GM21786 (cell line): Measurements from ENCODE around the gene CIB4.

ENCODE experiments used
- ATAC-seq: cut with Tn5 transposase; IDR thresholded peaks from one replicate; pipeline ENCODE4 v1.9.1; 2021; ENCODE audit not compliant: unreplicated experiment

The CIB4 gene

DNA sequence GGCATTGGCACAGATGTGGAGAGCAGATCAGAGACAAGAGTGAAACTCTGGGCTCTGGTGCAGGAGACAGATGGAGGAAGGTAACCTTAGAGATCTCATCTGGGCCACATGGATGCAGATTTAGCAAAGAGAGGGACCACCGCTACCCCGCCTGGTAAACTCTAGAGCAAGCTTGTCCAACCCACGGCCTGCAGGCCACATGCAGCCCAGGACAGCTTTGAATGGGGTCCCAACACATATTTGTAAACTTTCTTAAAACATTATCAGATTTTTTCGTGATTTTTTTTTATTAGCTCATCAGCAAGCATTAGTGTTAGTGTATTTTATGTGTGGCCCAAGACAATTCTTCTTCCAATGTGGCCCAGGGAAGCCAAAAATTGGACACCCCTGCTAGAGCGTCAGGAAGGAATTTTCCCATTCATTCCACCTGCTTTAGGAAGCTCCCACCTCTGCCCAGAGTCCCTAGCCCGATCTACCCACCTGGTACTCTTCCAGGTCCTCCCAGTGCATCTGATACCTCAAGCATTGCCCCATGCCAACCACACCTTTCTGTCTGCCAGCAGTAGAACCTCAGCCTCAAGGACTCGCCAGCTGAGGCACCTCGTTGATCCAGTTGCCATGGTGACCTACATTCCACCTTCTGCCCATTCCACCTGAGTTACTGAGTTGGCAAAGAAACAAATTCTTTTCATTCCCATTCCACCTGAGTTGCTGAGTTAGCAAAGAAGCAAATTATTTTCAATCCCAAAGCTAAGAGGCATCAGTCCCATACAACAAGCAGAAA, at the start of gene CIB4:
CIB4 (minus strand) TSS at position 586 of the 784 bp plus-strand sequence; CDS start at position 534, 52 bp downstream.
- no peak for ATAC-seq

DNA sequence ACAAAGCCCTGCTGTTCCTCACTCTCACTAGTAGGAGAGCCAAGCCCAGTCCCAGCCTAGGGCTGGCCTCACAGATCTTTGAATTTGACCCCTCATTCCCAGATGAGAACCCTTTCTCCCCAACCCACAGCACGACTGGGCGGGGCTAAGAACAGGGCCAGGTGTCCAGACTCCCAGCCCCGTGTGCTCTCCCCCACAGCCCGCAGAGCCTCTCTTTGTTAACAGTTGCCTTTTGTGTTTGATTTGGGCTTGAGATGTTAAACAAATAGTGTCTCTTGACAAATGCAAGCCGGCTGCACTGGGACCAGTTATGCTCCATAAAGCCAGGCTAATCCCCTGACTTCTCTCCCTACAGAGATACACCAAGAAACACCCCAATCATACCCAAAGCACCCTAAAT, 46.6 kb upstream of the CIB4 start:
- ATAC-seq: no peak

DNA sequence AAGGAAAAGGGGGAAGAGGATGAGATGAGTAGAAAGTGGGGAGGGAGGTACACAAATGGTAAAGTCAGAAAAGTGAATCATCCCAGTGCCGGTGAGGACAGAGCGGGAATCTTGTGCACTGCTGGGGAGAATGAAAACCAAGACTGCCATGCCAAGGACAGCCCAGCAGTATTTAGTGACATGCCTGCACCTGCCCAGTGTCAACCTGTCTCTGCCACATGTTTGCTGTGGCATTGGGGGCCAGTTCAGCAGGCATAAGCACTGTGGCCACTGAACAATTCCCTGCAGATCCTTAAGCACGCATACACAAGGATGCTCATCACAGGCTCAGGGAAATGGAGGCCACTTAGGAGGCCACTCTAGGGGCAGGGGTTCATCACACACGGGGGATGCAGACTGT, 46.2 kb upstream of the CIB4 start:
- ATAC-seq: no peak

DNA sequence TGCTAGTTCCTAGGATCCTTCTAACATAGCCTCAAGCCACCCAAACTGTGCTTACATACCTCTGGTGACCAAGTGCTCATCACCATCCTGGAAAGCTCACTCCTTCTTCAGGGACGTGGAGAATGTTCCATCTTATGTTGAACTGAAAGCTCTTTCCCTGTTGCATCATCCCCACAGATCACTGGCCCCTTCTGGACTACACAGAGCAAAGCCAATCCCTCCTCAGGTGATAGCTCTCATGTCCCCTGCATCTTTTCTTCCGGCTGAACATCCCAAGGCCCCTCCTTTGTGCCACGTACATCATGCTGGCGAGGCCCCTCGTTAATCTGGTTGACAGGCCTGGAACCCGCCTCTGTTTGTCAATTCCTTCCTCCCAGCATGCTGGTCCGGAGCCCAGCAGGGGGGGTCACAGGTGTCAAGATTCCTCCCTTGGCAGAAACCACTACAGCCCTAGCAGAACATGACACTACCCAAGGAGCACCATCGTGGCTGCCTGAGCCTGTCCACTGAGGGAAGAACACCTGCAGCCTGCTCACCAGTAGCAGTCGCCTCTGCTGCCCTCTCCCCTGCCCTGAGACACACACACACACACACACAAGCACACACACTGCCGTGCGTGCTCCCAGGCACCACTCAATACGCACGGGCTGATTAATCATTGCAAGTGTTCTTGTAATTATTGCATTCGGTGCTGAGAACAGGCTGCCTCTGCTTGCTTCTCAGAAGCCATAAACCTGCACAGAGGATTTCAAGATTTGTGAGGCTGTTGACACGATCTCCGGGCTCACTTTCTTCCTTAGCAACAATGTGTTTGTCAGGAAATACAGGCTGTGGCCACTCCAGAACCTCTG, 45.0 kb upstream of the CIB4 start:
- ATAC-seq: no peak

DNA sequence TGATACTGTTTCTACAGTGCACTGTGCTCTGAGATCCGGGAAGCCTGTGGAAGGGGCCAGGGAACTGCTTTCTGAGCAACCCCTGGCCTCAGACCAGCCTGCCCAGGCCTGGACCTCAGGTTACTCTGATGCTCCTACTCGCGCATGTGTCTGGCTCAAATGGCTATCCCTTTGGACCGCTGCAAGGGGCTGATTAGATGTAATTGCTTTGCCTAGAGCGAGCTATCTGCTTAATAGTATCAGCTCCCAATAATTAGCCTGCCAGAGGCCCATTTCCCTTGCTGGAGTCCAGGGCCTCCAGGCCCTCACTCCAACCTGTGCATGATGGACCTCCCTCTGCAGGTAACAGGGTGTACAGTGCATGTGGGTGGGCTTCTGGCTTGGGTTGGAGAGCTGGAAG, 44.2 kb upstream of the CIB4 start:
- no peak for ATAC-seq

DNA sequence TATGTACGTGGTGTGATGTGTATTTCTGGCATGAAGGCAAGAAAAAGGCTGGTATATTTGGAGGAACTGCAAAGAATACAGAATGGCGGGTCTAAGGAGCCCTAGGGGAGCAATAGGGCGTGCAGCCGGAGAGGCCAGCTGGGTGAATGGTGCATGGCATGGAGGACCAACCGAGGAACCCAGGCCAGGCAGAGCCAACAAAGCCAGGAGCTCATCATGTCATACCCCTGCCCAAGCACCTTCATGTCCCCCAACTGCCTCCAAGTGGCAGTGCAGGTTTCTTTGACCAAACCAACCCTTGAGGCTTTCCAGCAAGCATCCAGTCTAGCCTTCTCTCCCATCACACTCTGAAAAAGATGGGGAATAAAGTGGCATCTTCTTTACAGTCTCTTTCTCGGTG, 42.4 kb upstream of the CIB4 start:
- ATAC-seq: no peak

DNA sequence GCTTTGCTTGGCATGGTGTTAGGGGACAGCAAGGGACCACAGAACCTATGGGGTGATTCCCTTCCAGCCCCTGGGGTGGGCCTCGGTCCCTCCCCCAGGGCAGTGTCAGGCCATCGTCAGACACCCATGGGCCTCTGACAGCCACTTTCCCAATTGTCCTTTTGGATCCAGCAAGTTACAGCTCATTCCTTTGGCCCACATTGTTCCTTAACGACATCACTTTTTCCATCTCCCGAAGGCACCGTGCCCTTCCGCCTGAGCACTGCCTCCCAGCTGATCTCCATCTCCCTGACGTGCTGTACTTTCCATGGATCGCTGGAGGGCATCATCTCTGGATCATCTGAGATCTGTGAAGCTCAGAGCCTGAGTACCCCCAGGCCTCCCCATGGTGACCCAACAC, 41.0 kb upstream of the CIB4 start:
- no peak for ATAC-seq

DNA sequence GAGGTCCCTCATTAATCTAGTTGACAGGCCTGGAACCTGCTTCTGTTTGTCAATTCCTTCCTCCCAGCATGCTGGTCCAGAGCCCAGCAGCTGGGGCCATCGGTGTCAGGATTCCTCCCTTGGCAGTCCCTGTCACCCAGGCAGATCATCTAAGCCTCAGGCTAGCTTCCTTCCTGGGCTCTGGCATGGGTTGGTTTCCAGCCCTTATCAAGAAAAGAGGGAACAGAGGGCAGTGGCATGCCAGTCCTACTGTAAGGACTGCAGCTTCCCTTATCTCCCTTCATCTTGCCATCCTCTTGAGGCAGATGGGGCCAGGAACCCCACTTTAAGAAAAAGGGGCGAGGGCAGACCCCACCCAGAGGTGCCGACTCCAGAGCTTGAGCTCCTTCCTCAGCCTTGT, 40.5 kb upstream of the CIB4 start:
- ATAC-seq: no peak

DNA sequence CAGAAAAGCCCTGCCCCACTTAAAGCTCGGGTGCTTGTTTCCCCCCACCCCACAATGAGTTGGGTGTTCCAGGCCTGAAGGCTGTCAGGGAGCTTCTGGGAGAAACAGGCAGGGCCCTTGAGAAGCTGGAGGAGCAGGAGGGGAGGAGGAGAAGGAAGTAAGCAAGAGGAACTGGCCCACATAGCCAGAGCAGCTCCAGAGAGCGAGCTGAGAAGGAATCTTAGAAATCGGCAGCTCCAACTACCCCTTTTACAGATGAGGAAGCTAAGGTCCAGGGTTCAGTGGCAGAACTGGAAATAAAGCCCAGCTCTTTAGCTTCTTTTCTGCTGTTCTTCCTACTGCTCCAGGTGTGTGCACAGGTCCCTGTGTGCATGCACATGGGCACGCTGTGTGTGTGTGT, 38.7 kb upstream of the CIB4 start:
- ATAC-seq: no peak

DNA sequence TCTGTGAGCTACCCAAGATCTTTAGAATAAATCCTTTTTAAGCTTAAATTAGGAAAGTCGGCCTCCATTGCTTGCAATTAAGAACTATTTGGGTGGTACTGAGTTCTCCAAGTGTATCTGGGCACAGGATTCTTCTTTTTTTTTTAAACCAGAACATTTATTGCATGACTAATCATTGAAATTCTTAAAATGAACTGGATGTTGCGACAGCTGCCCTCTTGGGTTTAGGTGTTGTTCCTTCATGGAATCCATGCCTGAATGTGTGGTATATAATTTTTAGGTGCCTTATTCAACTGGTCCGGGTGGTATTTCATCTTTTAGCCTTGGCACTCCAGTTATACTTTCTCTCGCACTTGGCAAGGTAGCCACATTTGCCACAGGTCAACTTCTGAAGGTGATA, 36.9 kb upstream of the CIB4 start:
- ATAC-seq: no peak

DNA sequence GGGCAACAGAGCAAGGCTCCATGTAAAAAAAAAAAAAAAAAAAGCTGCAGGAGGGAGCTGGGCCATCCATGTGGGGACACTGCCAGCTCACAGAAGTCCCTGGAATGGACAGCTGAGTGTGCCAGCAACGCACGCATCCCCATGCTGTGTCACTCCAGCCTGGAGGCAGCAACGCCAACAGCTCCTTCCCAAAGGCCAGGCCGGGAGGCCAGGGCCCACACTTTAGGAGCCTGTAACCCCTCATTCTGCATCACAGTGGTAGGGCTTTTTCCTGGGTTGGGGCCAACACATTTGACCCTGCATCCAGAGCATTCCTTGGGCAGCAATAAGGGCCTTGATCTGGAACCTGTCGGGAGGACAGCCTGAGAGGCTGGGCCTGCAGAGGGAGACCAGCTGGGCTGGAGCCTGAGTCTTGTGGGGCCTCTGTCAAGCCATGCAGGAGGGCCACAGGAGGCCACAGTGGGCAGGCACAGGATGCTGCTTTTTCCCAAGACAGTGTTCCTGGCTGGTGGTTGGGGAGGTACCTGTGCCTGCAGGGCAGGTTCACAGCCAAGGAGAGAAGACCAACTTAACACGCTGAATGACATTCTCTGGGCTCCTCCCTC, 34.6 kb upstream of the CIB4 start:
- no peak for ATAC-seq

DNA sequence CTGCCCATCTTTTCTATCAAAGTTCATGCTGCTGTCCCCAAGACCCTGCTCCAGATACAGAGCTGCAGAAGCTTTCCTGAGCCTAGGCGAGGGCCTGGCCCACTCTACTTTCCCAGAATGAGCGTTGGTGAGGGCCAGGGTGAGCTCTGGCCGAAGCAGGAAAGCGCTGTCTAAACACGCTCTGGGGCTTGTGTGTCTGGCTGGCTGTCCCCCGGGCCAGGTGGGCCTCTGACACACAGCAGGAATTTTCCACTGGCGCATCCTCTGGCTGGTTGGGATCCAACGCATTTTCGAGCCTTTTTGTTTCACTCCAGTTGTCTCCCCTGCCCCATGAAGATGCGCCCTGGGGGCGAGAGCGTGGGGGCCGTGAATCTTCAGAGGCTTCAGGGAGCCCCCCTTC, 33.6 kb upstream of the CIB4 start:
- no peak for ATAC-seq

DNA sequence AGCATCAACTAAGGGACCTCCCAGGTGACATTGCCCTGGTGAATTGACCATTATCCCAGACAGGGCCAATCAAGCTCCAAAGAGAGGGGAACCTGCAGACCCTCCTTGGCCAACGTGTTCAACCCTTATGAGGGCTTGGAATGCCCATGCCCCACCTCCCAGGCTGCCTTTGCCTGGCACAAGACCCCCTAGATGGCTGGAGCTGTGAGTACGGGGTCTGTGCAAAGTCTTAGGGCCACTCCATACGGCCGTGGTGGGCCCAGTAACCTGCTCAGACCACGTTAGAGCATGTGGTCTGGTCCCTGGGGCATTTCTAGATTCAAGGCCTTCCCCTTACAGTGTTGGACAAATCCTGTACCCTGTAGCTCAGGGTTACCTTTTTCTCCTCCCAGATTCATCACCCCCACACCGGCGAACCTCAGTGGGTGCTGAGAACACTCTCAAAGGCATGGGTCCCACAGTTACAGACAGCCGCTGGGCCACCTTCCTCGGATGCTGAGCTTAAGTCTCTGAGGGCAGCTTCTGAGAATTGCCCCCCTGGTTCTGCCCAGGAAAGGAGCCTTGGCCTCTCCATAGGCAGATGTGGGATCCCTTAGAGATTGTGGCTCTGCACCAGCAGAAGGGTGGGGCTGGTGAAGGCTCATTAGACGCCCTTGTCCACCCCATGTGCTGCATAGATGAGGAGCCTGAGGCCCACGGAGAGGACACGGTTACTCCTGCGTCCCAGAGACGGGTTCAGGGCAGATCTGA, 33.0 kb upstream of the CIB4 start:
- no peak for ATAC-seq

DNA sequence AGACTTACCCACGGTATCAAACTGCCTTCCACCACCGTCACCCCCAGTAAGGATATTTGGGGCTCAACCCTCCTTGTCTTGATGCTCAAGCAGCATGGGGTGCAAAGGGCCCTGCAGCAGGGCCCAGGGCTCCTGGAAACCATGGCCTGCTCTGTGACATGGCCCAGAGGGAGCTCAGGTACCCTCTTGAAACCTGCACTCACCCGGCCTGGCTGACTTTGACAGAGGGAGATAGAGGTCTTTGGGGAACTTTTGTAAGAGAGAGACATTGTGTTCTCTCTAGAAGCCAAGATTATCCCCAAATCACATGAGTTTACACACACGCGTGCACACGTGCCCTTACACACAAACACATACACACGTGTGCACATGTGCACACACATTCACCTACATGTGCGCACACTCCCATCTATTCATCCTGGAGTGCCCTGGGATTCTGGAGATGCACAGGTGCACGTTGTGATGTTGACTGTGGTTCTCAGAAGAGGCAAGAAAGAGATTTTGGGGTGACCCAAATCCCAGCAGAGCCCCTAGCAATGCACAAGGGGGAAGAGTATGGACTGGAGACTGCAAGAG, 31.7 kb upstream of the CIB4 start:
- no peak for ATAC-seq

DNA sequence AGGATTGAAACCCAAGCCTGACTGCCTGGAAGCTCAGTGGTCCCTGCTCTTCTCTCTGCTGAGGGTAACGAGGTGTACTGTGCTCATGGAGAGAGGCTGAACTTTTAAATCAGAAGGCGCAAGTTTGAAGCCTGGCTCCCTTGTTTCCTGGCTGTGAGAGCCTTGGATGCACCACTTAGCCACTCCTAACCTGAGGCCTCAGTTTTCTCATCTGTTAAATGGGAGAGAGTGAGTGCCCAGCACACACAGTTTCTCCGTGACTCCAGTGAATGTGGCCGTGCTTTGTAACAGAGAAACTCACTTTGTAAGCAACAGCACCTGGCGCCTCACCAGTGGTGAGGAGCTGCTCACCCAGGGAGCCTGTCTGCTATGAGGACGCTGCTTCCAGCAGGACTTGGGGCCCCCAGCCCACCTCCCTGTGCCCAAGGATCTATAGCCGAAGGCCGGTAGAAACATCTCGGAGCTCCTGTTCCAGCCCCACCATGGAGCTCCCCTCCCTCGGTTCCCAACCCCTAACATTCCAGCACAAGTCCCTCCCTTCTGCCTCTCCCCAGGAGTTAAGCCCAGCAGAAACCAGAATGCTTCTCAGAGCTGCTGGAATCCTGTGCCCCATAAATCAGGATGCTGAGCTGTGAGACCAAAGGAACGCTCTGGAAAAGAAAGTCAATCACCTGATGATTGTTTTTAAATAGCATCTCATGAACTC, 31.1 kb upstream of the CIB4 start:
- no peak for ATAC-seq

DNA sequence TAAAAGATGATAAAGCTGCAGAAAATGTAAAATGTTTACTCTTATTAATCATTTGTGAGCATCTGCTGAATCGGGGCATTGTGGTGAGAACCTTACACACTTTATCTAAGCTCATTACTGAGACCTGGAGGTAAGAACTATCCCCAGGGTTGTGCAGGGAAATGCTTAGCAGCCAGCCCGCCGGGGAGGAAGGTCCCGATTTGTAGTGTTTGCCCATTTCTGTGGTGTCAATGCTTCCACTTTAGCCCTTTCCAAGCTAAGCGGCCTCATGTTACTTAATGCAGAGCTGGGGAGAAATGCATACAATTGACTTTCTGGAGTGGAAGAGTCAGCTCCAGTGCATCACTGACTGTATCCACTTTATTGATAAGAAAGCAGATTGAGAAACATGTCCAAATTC, 30.5 kb upstream of the CIB4 start:
- ATAC-seq: no peak

DNA sequence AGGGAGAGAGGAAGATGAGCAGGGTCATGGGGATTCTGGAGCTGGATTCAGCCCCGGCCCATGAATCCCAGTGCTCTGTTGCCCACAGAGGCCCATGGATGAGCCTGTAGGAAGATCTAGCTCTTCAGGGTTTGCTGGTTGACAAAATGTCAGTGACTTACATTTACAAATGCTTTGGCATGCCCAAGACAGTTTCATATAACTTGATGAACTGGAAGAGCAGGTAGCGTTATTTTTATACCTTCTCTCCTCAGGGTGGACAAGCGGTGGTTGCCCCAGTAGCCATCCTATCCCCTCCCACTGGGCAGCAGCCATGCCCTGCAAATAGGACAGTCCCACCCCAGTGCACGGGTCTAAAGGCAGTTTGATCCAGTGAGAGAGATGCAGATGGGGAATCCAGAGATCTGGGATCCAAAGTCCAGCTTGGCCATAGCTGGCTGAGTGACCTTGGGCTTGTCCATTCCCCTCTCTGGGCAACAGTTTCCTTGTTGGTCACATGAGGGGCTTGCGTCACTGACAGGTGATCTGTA, 29.8 kb upstream of the CIB4 start:
- ATAC-seq: no peak

DNA sequence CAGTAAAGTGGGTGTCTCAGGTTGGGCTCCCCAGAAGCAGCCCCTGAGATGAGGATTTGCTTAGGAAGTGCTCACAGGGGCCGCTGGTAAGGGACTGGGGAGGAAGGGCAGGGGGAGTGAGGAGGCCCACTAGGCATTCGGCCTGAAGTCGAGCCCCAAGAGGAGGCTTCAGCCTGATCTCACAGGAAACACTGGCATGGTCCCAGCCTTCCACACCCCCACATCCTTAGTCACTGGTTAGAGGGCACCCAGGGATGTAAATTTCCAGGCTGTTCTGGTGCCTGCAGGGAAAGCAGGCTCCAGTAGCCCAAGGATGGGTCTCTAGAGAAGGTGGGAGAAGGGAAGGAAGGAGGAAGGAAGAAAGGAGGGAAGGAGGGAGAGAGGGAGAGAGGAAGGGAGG, 29.0 kb upstream of the CIB4 start:
- no peak for ATAC-seq

DNA sequence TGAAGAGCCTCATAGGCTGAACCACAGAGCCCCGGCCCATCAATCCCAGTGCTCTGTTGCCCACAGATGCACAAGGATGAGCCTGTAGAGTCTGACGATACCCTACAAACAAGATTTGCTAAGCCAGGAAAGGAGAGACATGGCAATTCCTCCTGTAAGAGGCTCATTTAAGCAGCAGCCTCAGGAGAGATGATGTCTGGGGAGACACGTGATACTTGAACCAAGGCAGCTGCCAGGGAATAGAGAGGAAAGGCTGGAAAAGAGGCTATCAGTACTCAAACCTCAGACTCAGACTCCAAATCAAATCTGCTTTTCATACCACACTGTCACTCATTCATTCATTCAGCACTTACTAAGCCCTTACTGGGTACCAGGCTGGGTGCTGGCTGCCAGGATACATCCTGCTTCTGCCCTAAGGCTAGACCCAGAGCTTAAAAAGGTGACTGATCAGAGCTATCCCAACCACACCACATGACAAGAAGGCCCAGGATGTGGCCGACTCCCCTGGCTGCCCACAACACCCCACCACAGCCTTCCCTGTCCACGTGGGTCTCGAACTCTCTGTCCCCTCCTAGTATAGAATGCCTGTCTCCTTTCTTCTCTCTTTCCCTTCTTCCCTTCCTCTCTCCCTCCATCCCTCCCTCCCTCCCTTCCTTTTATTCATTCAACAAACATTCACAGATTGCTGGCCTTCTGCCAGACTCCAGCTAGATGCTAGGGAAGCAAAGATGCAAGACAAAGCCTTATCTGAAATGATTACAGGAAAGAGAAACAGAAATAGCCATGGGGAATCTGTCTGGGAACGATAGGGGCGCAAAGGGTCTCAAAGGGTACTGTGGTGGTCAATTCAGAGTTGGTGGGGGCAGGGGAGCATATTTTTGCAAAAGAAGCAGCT, 27.9 kb upstream of the CIB4 start:
- no peak for ATAC-seq
